ENCODE data around the gene FSTL4.

DNA sequence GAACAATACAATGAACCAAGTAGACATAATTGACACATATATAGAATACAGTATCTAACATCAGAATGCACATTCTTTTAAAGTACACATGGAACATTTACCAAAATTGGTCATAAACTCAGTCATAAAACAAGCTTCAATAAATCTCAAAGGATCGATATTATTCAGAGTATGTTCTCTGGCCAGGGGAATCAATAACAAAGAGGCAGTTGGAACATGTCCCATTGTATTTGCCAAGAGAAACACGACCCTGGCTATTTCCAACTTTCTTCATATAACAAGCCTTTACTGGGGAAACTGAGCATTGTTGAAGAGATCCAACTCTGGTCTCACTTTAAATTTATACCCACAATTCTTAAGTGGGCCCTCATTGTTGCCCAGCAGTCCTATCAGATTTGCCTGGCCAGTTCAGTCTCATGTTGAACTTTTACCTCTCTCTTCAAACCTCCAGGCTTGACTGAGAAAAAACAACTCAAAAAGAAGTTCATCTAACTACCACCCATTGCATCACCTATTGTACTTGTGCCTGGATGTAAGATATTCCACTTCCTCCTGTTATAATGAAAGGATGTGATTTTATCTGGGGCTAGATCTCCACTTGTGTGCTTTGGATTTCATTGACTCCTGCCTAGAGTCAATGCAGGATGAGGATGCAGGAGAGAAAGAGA, 398.1 kb downstream of the FSTL4 start:
- TF ChIP-seq, protein P1, sequence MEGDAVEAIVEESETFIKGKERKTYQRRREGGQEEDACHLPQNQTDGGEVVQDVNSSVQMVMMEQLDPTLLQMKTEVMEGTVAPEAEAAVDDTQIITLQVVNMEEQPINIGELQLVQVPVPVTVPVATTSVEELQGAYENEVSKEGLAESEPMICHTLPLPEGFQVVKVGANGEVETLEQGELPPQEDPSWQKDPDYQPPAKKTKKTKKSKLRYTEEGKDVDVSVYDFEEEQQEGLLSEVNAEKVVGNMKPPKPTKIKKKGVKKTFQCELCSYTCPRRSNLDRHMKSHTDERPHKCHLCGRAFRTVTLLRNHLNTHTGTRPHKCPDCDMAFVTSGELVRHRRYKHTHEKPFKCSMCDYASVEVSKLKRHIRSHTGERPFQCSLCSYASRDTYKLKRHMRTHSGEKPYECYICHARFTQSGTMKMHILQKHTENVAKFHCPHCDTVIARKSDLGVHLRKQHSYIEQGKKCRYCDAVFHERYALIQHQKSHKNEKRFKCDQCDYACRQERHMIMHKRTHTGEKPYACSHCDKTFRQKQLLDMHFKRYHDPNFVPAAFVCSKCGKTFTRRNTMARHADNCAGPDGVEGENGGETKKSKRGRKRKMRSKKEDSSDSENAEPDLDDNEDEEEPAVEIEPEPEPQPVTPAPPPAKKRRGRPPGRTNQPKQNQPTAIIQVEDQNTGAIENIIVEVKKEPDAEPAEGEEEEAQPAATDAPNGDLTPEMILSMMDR (conservative IDR thresholded peaks at IDR 0.05): no peak
- TF ChIP-seq EZH2 (IDR thresholded peaks at IDR 0.05; ENCODE audit: low read depth): no peak
